Neuronal stem cell (in vitro differentiated cells): ENCODE measurements around the gene TMEM108.

Experiments
- DNase-seq: peaks from one replicate; pipeline ENCODE4 v3.0.0-alpha.2; 2013; ENCODE audit warnings: low spot score
- H2AFZ ChIP-seq: one replicate; pipeline ENCODE4 v1.6.1; 2013; ENCODE audit warnings: mild to moderate bottlenecking, low read length, inconsistent platforms
- H2AK5ac ChIP-seq: 2 replicates; pipeline ENCODE4 v1.6.1; 2013; ENCODE audit warnings: low read depth, mild to moderate bottlenecking, inconsistent platforms, low read length, moderate library complexity, mixed read lengths
- H2BK120ac ChIP-seq: 2 replicates; pipeline ENCODE4 v1.6.1; 2013; ENCODE audit warnings: low read depth, mild to moderate bottlenecking, inconsistent platforms, low read length, moderate library complexity, mixed read lengths
- H2BK12ac ChIP-seq: one replicate; pipeline ENCODE4 v1.6.1; 2013; ENCODE audit warnings: low read length, inconsistent platforms
- H2BK15ac ChIP-seq: 2 replicates; pipeline ENCODE4 v1.6.1; 2013; ENCODE audit warnings: mild to moderate bottlenecking, low read length, inconsistent platforms, mixed read lengths
- H2BK5ac ChIP-seq: one replicate; pipeline ENCODE4 v1.6.1; 2013; ENCODE audit warnings: inconsistent platforms, mild to moderate bottlenecking, low read length, moderate library complexity
- H3K14ac ChIP-seq: one replicate; pipeline ENCODE4 v1.6.1; 2013; ENCODE audit warnings: low read length, inconsistent platforms
- H3K18ac ChIP-seq: 2 replicates; pipeline ENCODE4 v1.6.1; 2013; ENCODE audit warnings: low read length, inconsistent platforms
- H3K23ac ChIP-seq: 2 replicates; pipeline ENCODE4 v1.6.1; 2013; ENCODE audit warnings: low read depth, mild to moderate bottlenecking, mixed read lengths, low read length, inconsistent platforms; ENCODE audit not compliant: poor library complexity
- H3K27ac ChIP-seq: replicated peaks from 3 replicates; pipeline ENCODE4 v1.5.1; 2013; ENCODE audit warnings: low read length, inconsistent platforms
- H3K27me3 ChIP-seq, 3 experiments: 2 replicates each; pipeline ENCODE4 v1.6.1; 2013; ENCODE audit warnings: low read length in 3 of 3, mild to moderate bottlenecking in 2 of 3, inconsistent platforms in 1 of 3, low read depth in 1 of 3, mixed read lengths in 1 of 3, moderate library complexity in 1 of 3; ENCODE audit not compliant: control insufficient read depth in 3 of 3, insufficient read depth in 3 of 3
- H3K36me3 ChIP-seq, 2 donors: replicated peaks in 1 of 2; 2 replicates each; pipeline ENCODE4 v1.6.1; 2013; ENCODE audit warnings: low read length in 2 of 2; ENCODE audit not compliant: control insufficient read depth in 2 of 2, insufficient read depth in 2 of 2
- H3K4ac ChIP-seq: 2 replicates; pipeline ENCODE4 v1.6.1; 2013; ENCODE audit warnings: inconsistent platforms, mild to moderate bottlenecking, low read length, moderate library complexity
- H3K4me1 ChIP-seq, 2 donors: 1 replicate in 1 of 2; 2 replicates in 1 of 2; pipeline ENCODE4 v1.6.1; 2013; ENCODE audit warnings: low read length in 2 of 2, low read depth in 1 of 2; ENCODE audit not compliant: control insufficient read depth in 2 of 2, insufficient read depth in 1 of 2
- H3K4me2 ChIP-seq: one replicate; pipeline ENCODE4 v1.6.1; 2013; ENCODE audit warnings: mild to moderate bottlenecking, low read length, inconsistent platforms; ENCODE audit not compliant: insufficient read depth, poor library complexity, severe bottlenecking
- H3K4me3 ChIP-seq, 2 donors: 2 replicates each; pipeline ENCODE4 v1.5.1; 2013; ENCODE audit warnings: low read length in 2 of 2, mild to moderate bottlenecking in 2 of 2, inconsistent platforms in 1 of 2, moderate library complexity in 1 of 2
- H3K79me1 ChIP-seq: one replicate; pipeline ENCODE4 v1.6.1; 2013; ENCODE audit warnings: low read depth, mild to moderate bottlenecking, inconsistent platforms, low read length, moderate library complexity
- H3K9ac ChIP-seq: one replicate; pipeline ENCODE4 v1.6.1; 2013; ENCODE audit warnings: mild to moderate bottlenecking, low read depth, low read length, inconsistent platforms; ENCODE audit not compliant: poor library complexity
- H3K9me3 ChIP-seq, 2 donors: replicated peaks in 1 of 2; 2 replicates each; pipeline versions ENCODE3 to v1.6.1; 2013; ENCODE audit warnings: low read length in 2 of 2, mild to moderate bottlenecking in 2 of 2, inconsistent platforms in 1 of 2, low read depth in 1 of 2, mixed read lengths in 1 of 2, moderate library complexity in 1 of 2; ENCODE audit not compliant: control insufficient read depth in 2 of 2, insufficient read depth in 1 of 2
- H4K8ac ChIP-seq: one replicate; pipeline ENCODE4 v1.6.1; 2013; ENCODE audit warnings: low read depth, mild to moderate bottlenecking, inconsistent platforms, low read length, moderate library complexity
- H4K91ac ChIP-seq: one replicate; pipeline ENCODE4 v1.6.1; 2013; ENCODE audit warnings: low read length, low read depth, mild to moderate bottlenecking, inconsistent platforms; ENCODE audit not compliant: poor library complexity
- WGBS, 2 donors: extraction: QIAGEN DNeasy Blood & Tissue Kit; methylation state at CpG; one replicate each; pipeline ENCODE4 v1.1.7; 2013; ENCODE audit warnings: missing lambda C conversion rate in 2 of 2, mixed read lengths in 1 of 2; ENCODE audit not compliant: insufficient read length in 2 of 2, insufficient replicate concordance in 1 of 2; ENCODE audit errors: extremely low coverage in 2 of 2; 5-methylcytosine and 5-hydroxymethylcytosine counted together

The TMEM108 gene

DNA sequence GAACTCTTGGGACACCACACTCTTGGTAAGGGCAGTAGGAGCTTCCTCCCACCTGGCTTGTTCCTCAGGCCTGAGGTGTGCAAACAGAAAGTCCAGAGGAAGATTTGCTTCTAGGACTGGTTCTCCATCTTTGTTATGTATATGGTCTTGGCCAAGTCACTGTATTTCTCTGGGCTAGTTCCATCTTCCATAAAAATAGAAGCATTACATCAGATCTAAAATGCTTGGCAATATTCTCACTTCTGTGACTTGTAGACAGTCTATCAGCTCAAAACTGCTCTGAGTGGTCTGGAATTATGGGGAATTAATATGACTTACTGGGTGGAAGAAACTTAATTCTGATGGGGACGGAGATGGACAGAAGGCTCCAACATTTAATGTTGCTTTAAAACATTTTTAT is 55.2 kb downstream of the TMEM108 start:
- Histone ChIP-seq H3K27me3 (no peaks in the 10 kb centered on the region), H4K91ac (no peak overlapping the region), H2BK15ac (no peak overlapping the region), H2BK12ac (no peak overlapping the region), H3K4me1 (no peaks in the 10 kb centered on the region), H3K9me3 (no peaks in the 10 kb centered on the region), H3K79me1 (no peaks in the 10 kb centered on the region), H2BK120ac (no peak overlapping the region), H3K4me3 (no peak overlapping the region), H3K27ac (no peak overlapping the region), H2BK5ac (no peak overlapping the region), H3K4me2 (no peak overlapping the region), H3K36me3 (no peaks in the 10 kb centered on the region), H3K14ac (no peak overlapping the region), H4K8ac (no peak overlapping the region), H3K9ac (no peak overlapping the region), H3K4ac (no peak overlapping the region), H3K23ac (no peak overlapping the region), H3K18ac (no peak overlapping the region), H2AFZ (no peak overlapping the region), H2AK5ac (no peak overlapping the region)
- WGBS, 2 donors: no CpG with 5 or more reads among the region's 1 CpG
- DNase-seq: no peak

DNA sequence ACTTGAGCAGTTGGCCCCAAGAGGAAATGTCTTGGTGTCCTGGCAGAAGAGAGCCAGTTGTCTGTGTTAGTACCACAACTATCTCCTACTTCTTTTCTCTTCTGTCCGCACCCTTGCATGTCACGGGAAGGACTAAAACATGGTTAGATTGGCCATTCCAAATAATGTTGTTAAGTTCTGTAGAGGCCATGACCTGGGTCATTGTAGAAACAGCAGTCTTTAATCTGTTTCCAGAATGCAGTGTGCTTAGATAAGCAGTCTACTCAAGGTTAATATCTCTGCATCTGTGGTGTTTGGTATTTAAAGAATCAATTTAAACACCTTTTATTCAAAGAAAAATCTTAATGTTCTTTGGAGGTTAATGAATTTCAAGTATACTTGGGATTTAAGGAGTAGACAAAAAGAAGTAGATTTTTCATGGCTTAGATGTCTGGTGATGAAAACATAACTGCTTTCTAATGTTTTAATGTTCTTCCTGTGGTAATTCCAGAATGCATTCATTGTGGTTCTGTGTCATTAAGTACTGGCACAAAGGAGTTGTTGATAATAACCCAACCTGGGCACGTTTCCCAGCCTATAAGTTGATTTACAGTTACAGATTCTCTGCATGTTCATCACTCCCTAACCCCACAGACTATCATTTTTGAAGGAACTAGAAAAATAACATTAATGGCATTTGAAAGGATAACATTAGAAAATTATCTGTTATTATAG is 58.9 kb downstream of the TMEM108 start:
- H3K36me3 ChIP-seq: no peaks in the 10 kb centered on the region
- no peak overlapping the region for H2AFZ ChIP-seq
- no peak overlapping the region for H3K23ac ChIP-seq
- DNase-seq: no peak
- H2BK5ac ChIP-seq: no peak overlapping the region
- no peak overlapping the region for H2BK15ac ChIP-seq
- H2AK5ac ChIP-seq: no peak overlapping the region
- no peak overlapping the region for H3K4ac ChIP-seq
- no CpG with 5 or more reads among the region's 3 CpGs for WGBS, 2 donors
- H2BK120ac ChIP-seq: no peak overlapping the region
- no peak overlapping the region for H3K27ac ChIP-seq
- no peaks in the 10 kb centered on the region for H3K79me1 ChIP-seq
- H3K4me3 ChIP-seq: no peak overlapping the region
- no peaks in the 10 kb centered on the region for H3K4me1 ChIP-seq
- no peak overlapping the region for H3K14ac ChIP-seq
- no peak overlapping the region for H3K9ac ChIP-seq
- no peaks in the 10 kb centered on the region for H3K27me3 ChIP-seq
- no peak overlapping the region for H4K91ac ChIP-seq
- no peaks in the 10 kb centered on the region for H3K9me3 ChIP-seq
- H3K4me2 ChIP-seq: no peak overlapping the region
- no peak overlapping the region for H4K8ac ChIP-seq
- no peak overlapping the region for H2BK12ac ChIP-seq
- H3K18ac ChIP-seq: no peak overlapping the region

DNA sequence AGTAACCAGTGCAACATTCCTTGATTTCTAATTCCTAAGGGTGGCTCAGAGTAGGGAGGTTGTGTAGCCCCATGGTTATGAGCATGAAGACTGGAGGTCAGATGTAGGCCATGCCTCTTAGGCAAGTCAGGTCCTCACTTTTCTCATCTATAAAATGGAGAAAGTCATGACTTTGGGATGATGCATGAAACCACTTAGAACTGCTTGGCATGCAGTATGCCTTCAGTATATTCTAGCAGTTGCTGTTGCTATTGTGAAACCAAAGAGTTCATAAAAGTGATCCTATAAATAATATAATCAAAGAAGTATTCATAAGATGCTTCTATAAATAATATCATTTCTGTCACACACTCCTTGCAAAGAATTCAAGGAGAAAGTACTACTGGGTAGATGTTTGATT is 65.5 kb downstream of the TMEM108 start:
- Histone ChIP-seq H2BK12ac (no peak overlapping the region), H3K27ac (no peak overlapping the region), H3K4me2 (no peak overlapping the region), H3K36me3 (no peaks in the 10 kb centered on the region), H3K9ac (no peak overlapping the region), H2BK5ac (no peak overlapping the region), H3K23ac (no peak overlapping the region), H3K4me3 (no peak overlapping the region), H2BK120ac (no peak overlapping the region), H2AK5ac (no peak overlapping the region), H3K14ac (no peak overlapping the region), H3K18ac (no peak overlapping the region), H3K27me3 (no peaks in the 10 kb centered on the region), H3K9me3 (no peaks in the 10 kb centered on the region), H4K8ac (no peak overlapping the region), H3K79me1 (no peaks in the 10 kb centered on the region), H2AFZ (no peak overlapping the region), H4K91ac (no peak overlapping the region), H2BK15ac (no peak overlapping the region), H3K4ac (no peak overlapping the region), H3K4me1 (peaks cover 0 to 2% of the 10 kb centered on the region in 2 donors)
- DNase-seq: no peak

DNA sequence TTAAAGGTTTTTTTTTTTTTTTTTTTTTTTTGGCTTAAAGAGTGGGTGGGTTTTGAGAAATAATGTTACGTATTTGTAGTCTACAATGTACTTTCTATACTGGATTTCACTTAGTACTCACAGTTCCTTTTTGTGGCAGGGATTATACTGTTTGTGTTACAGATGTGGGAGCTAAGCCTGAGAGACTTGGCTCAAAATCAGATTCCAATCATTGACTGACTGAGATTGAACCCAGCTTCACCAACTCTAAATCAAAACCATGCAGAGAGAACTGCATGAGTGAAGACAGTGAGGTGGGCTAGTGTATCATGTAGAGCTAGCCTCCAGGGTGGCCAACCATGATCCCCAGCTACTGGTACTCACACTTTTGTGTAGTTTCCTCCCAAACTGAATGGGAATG is 68.0 kb downstream of the TMEM108 start:
- H3K4me1 ChIP-seq: peaks cover 0 to 2% of the 10 kb centered on the region in 2 donors

More for the DNA sequence above, 68.0 kb downstream of the TMEM108 start:
- Histone ChIP-seq H3K79me1 (no peaks in the 10 kb centered on the region), H2AFZ (no peak overlapping the region), H2BK120ac (no peak overlapping the region), H2BK12ac (no peak overlapping the region), H3K23ac (no peak overlapping the region), H3K9me3 (no peaks in the 10 kb centered on the region), H2BK5ac (no peak overlapping the region), H3K4ac (no peak overlapping the region), H3K27ac (no peak overlapping the region), H3K36me3 (no peaks in the 10 kb centered on the region), H3K4me3 (no peak overlapping the region), H3K14ac (no peak overlapping the region), H4K8ac (no peak overlapping the region), H3K4me2 (no peak overlapping the region), H3K27me3 (no peaks in the 10 kb centered on the region), H2BK15ac (no peak overlapping the region), H3K18ac (no peak overlapping the region), H3K9ac (no peak overlapping the region), H4K91ac (no peak overlapping the region), H2AK5ac (no peak overlapping the region)
- no CpG with 5 or more reads among the region's 1 CpG for WGBS, 2 donors
- DNase-seq: no peak
